C4-2B (cell line): ENCODE results near the gene IRF8.

Experiments used
- H3K27ac ChIP-seq: fragments of 450-650 bp; 2 replicates; pipeline ENCODE4 v1.5.1; 2017
- CTCF ChIP-seq: fragments of 450-650 bp; conservative IDR thresholded peaks from 2 replicates; pipeline ENCODE4 v1.5.1; 2017; ENCODE audit warnings: mild to moderate bottlenecking
- ZFX ChIP-seq: fragments of 450-650 bp; IDR thresholded peaks from 2 replicates; pipeline ENCODE4 v1.6.1; 2017

IRF8 gene

GRCh38 chr16:85888405-85889331 is 10.3 kb upstream of the IRF8 start:
- TF ChIP-seq CTCF, result no peak
- no peak overlapping the region for H3K27ac ChIP-seq

GRCh38 chr16:85891033-85891775 is 7.8 kb upstream of the IRF8 start:
- H3K27ac ChIP-seq, result no peak overlapping the region
- no peak for TF ChIP-seq CTCF
- no peak for TF ChIP-seq ZFX

GRCh38 chr16:85891776-85892166 is 7.2 kb upstream of the IRF8 start:
- TF ChIP-seq ZFX, result no peak
- H3K27ac ChIP-seq, result no peak overlapping the region

- TF ChIP-seq ZFX (no peak), CTCF (no peak)
- no peak overlapping the region for H3K27ac ChIP-seq
Observed at GRCh38 chr16:85892760-85893159, 6.2 kb upstream of the IRF8 start.

GRCh38 chr16:85894266-85894665 is 4.7 kb upstream of the IRF8 start:
- TF ChIP-seq ZFX (no peak), CTCF (peak; percentile 15; the same call in 1 of the 2 replicates)
- no peak overlapping the region for H3K27ac ChIP-seq

GRCh38 chr16:85897382-85897781 is 1.6 kb upstream of the IRF8 start:
- no peak for TF ChIP-seq CTCF
- TF ChIP-seq ZFX, result no peak
- no peak overlapping the region for H3K27ac ChIP-seq

- TF ChIP-seq CTCF (no peak), ZFX (no peak)
- no peak overlapping the region for H3K27ac ChIP-seq
Observed at GRCh38 chr16:85899444-85899843, 482 bp downstream of the IRF8 start.
